SK-N-SH (cell line): ENCODE data around the gene SCYGR1. TPM values are rescaled to one million over a fixed set of nuclear protein-coding genes. Genes with fewer than 3 reads are reported as not detected.

Source experiments
- CTCF ChIA-PET: fragments of 300-600, 350-600 bp; formaldehyde crosslinking; extraction: SDS; loops from one replicate; lab custom pipeline; 2021; lab: Yijun Ruan, JAX
- POLR2A ChIA-PET: fragments of 350-600 bp; sonication (Branson Sonifier 250); formaldehyde crosslinking; extraction: SDS; loops from one replicate; lab custom pipeline; 2020; ENCODE audit warnings: antibody characterized with exemption, inconsistent platforms; lab: Yijun Ruan, JAX
- DNase-seq: peaks from one replicate; pipeline ENCODE4 v3.0.0; 2012
- H2AFZ ChIP-seq: fragments of 200-600 bp; sonication (generic); 2 replicates; pipeline ENCODE4 v1.8.1; 2016; ENCODE audit warnings: antibody characterized with exemption, mild to moderate bottlenecking, low read depth
- H3F3A ChIP-seq: fragments of 200-600 bp; sonication (generic); replicated peaks from 2 replicates; pipeline ENCODE3; 2016; ENCODE audit warnings: antibody characterized with exemption, mild to moderate bottlenecking; ENCODE audit not compliant: insufficient read depth
- H3K27ac ChIP-seq, 2 experiments: fragments of 200-500 bp in 1 of 2; fragments of 200-600 bp in 1 of 2; sonication (Bioruptor generic) in 1 of 2; sonication (generic), shearing (Covaris generic) in 1 of 2; 2 replicates each; pipeline versions ENCODE4 v1.5.1 to v1.6.1; 2014 to 2016; ENCODE audit warnings: low read depth in 2 of 2, inconsistent platforms in 1 of 2, low read length in 1 of 2, mild to moderate bottlenecking in 1 of 2, mixed read lengths in 1 of 2
- H3K27me3 ChIP-seq: fragments of 200-600 bp; sonication (generic), shearing (Covaris generic); 2 replicates; pipeline ENCODE4 v1.6.1; 2016; ENCODE audit warnings: mixed run types; ENCODE audit not compliant: insufficient read depth
- H3K36me3 ChIP-seq, 2 experiments: fragments of 200-500 bp in 1 of 2; fragments of 200-600 bp in 1 of 2; sonication (Bioruptor generic) in 1 of 2; sonication (generic) in 1 of 2; replicated peaks in 1 of 2; 2 replicates each; pipeline versions ENCODE3 to v1.5.1; 2014 to 2016; ENCODE audit warnings: low read length in 1 of 2, mild to moderate bottlenecking in 1 of 2; ENCODE audit not compliant: insufficient read depth in 2 of 2, control insufficient read depth in 1 of 2
- H3K4me1 ChIP-seq, 2 experiments: fragments of 200-500 bp in 1 of 2; fragments of 200-600 bp in 1 of 2; sonication (Bioruptor generic) in 1 of 2; sonication (generic), shearing (Covaris generic) in 1 of 2; 2 replicates each; pipeline versions ENCODE4 v1.5.1 to v1.6.1; 2014 to 2016; ENCODE audit warnings: low read depth in 1 of 2, low read length in 1 of 2, mixed run types in 1 of 2; ENCODE audit not compliant: insufficient read depth in 2 of 2, control insufficient read depth in 1 of 2
- H3K4me2 ChIP-seq: fragments of 200-600 bp; sonication (generic), shearing (Covaris generic); 2 replicates; pipeline ENCODE4 v1.6.1; 2017; ENCODE audit warnings: mixed run types
- H3K4me3 ChIP-seq, 2 experiments: fragments of 200-500 bp in 1 of 2; fragments of 200-600 bp in 1 of 2; sonication (Bioruptor generic) in 1 of 2; sonication (generic), shearing (Covaris generic) in 1 of 2; 2 replicates each; pipeline versions ENCODE4 v1.5.1 to v1.8.1; 2014 to 2016; ENCODE audit warnings: low read depth in 2 of 2, inconsistent platforms in 1 of 2, low read length in 1 of 2, mild to moderate bottlenecking in 1 of 2, mixed read lengths in 1 of 2, moderate library complexity in 1 of 2
- H3K79me2 ChIP-seq: fragments of 200-600 bp; sonication (generic); 2 replicates; pipeline ENCODE4 v1.8.1; 2017; ENCODE audit warnings: mild to moderate bottlenecking; ENCODE audit not compliant: insufficient read depth
- H3K9ac ChIP-seq: fragments of 200-600 bp; sonication (generic); 2 replicates; pipeline ENCODE4 v1.6.1; 2017; ENCODE audit warnings: mixed run types
- H3K9me2 ChIP-seq: fragments of 200-600 bp; sonication (generic); 2 replicates; pipeline ENCODE4 v1.6.1; 2017; ENCODE audit warnings: mixed run types
- H3K9me3 ChIP-seq: fragments of 200-600 bp; sonication (generic); 2 replicates; pipeline ENCODE4 v1.6.1; 2017; ENCODE audit warnings: mixed run types, mild to moderate bottlenecking, moderate library complexity
- H4K20me1 ChIP-seq: fragments of 200-600 bp; sonication (generic); 2 replicates; pipeline ENCODE4 v1.6.1; 2017; ENCODE audit warnings: mild to moderate bottlenecking, mixed run types; ENCODE audit not compliant: insufficient read depth
- CHD2 ChIP-seq: fragments of 150-350 bp; IDR thresholded peaks from 2 replicates; pipeline ENCODE4 v1.6.1; 2018; ENCODE audit warnings: low read length; ENCODE audit not compliant: partially characterized antibody
- ELF1 ChIP-seq: IDR thresholded peaks from 2 replicates; pipeline ENCODE4 v1.4.0; 2012
- EP300 ChIP-seq, 2 experiments: IDR thresholded peaks; 2 replicates each; pipeline versions ENCODE4 v1.4.0 to v1.6.1; 2012; ENCODE audit warnings: borderline replicate concordance in 1 of 2, low read depth in 1 of 2, low read length in 1 of 2
- EZH2phosphoT487 ChIP-seq: fragments of 200-600 bp; sonication (generic); IDR thresholded peaks from 2 replicates; pipeline ENCODE4 v1.6.1; 2017; ENCODE audit warnings: low read depth, mixed run types, mild to moderate bottlenecking, antibody characterized with exemption, moderate library complexity, borderline replicate concordance
- FOSL2 ChIP-seq: IDR thresholded peaks from 2 replicates; pipeline ENCODE4 v1.4.0; 2012; ENCODE audit warnings: low read depth, mild to moderate bottlenecking, moderate library complexity, borderline replicate concordance
- FOXJ3 ChIP-seq: sonication (generic); formaldehyde crosslinking; IDR thresholded peaks from 2 replicates; pipeline ENCODE4 v1.5.1; 2020; ENCODE audit warnings: mild to moderate bottlenecking, missing genetic modification reagents
- FOXM1 ChIP-seq: IDR thresholded peaks from 2 replicates; pipeline ENCODE4 v1.4.0; 2012; ENCODE audit warnings: low read depth, mild to moderate bottlenecking
- GABPA ChIP-seq: IDR thresholded peaks from 2 replicates; pipeline ENCODE4 v1.4.0; 2012; ENCODE audit warnings: low read depth, mild to moderate bottlenecking
- GATA2 ChIP-seq: sonication (generic); formaldehyde crosslinking; IDR thresholded peaks from 2 replicates; pipeline ENCODE4 v1.5.0; 2020; ENCODE audit warnings: mild to moderate bottlenecking, missing genetic modification reagents
- IRF3 ChIP-seq: fragments of 150-350 bp; IDR thresholded peaks from 2 replicates; pipeline ENCODE4 v1.6.1; 2016; ENCODE audit warnings: mild to moderate bottlenecking, low read depth, low read length
- MAX ChIP-seq: IDR thresholded peaks from 2 replicates; pipeline ENCODE4 v1.4.0; 2012; ENCODE audit warnings: low read depth
- NRF1 ChIP-seq: IDR thresholded peaks from 2 replicates; pipeline ENCODE4 v1.6.1; 2012; ENCODE audit warnings: low read depth, mild to moderate bottlenecking, low read length
- RCOR1 ChIP-seq: fragments of 150-350 bp; IDR thresholded peaks from 2 replicates; pipeline ENCODE4 v1.6.1; 2017; ENCODE audit warnings: antibody characterized with exemption, low read length
- RFX5 ChIP-seq: IDR thresholded peaks from 2 replicates; pipeline ENCODE4 v1.6.1; 2012; ENCODE audit warnings: mild to moderate bottlenecking, improper control_type of control experiment, low read length
- TAF1 ChIP-seq: IDR thresholded peaks from 2 replicates; pipeline ENCODE4 v1.6.1; 2012; ENCODE audit warnings: low read depth, mild to moderate bottlenecking, low read length, moderate library complexity, borderline replicate concordance
- TEAD4 ChIP-seq: IDR thresholded peaks from 2 replicates; pipeline ENCODE4 v1.4.0; 2012; ENCODE audit warnings: mild to moderate bottlenecking, borderline replicate concordance; ENCODE audit not compliant: insufficient read depth
- USF1 ChIP-seq: IDR thresholded peaks from 2 replicates; pipeline ENCODE4 v1.4.0; 2012; ENCODE audit warnings: low read depth, borderline replicate concordance
- USF2 ChIP-seq: fragments of 150-350 bp; IDR thresholded peaks from 2 replicates; pipeline ENCODE4 v1.6.1; 2017; ENCODE audit warnings: antibody characterized with exemption, low read length, low read depth, borderline replicate concordance
- YY1 ChIP-seq: IDR thresholded peaks from 2 replicates; pipeline ENCODE4 v1.4.0; 2012; ENCODE audit warnings: low read depth, mild to moderate bottlenecking
- ZBTB33 ChIP-seq: IDR thresholded peaks from 2 replicates; pipeline ENCODE4 v1.4.0; 2012; ENCODE audit warnings: low read depth, borderline replicate concordance
- WGBS: methylation state at CpG from one replicate; pipeline ENCODE4 v1.1.6; 2017; ENCODE audit warnings: low lambda C conversion rate; 5-methylcytosine and 5-hydroxymethylcytosine counted together
- polyA plus RNA-seq, 3 experiments: library from polyadenylated mRNA; depleted of rRNA; stranded (reverse); fragments of >200 nt; gene quantifications; 2 replicates each; pipeline ENCODE4 v1.2.3, GENCODE V29; 2012

The SCYGR1 gene
- polyA plus RNA-seq, 1 of the 3 experiments (the other 2 are of a cell fraction), result not detected

- Histone ChIP-seq H4K20me1 (no peaks in the 10 kb centered on the region), H3K4me1 (no peaks in the 10 kb centered on the region), H3K4me3 (no peak overlapping the region), H3K9me3 (peaks cover 8% of the 10 kb centered on the region; the same call in 1 of the 2 replicates), H3K27ac (no peak overlapping the region), H3K27me3 (no peaks in the 10 kb centered on the region), H3K4me2 (no peak overlapping the region), H3K9me2 (no peaks in the 10 kb centered on the region), H2AFZ (no peak overlapping the region), H3K79me2 (no peaks in the 10 kb centered on the region), H3K36me3 (no peaks in the 10 kb centered on the region), H3K9ac (no peak overlapping the region), H3F3A (no peaks in the 10 kb centered on the region)
- no peak for DNase-seq
- 87% methylated on average over 8 of the region's 8 CpGs for WGBS
- ChIA-PET CTCF (interaction anchor here (1.1 to 1.3 kb wide), 2 partner anchors 10 to 42 kb away, joined by 3 to 4 read pairs; no protein-coding TSS in a partner anchor), POLR2A (no interaction called here)
- no peak for TF ChIP-seq USF1
- TF ChIP-seq ELF1, result no peak
- TF ChIP-seq FOXM1, result no peak
- TF ChIP-seq YY1, result no peak
- no peak for TF ChIP-seq EZH2phosphoT487
- TF ChIP-seq TAF1, result no peak
- TF ChIP-seq IRF3, result no peak
- TF ChIP-seq RFX5, result no peak
- no peak for TF ChIP-seq EP300 (IDR thresholded peaks at IDR 0.05; ENCODE audit: borderline replicate concordance in 1 of 2, low read depth in 1 of 2, low read length in 1 of 2)
- TF ChIP-seq GATA2 (CRISPR knock-in tag), result no peak
- TF ChIP-seq GABPA, result no peak
- no peak for TF ChIP-seq USF2
These were observed 41.1 kb upstream of the SCYGR1 start for GRCh38 chr2:227428731-227429285.

GRCh38 chr2:227423656-227424499, 36.1 kb upstream of the SCYGR1 start:
- Histone ChIP-seq H3K36me3 (no peaks in the 10 kb centered on the region), H3K4me3 (no peak overlapping the region), H3K4me2 (no peak overlapping the region), H3K79me2 (no peaks in the 10 kb centered on the region), H3K9ac (no peak overlapping the region), H2AFZ (no peak overlapping the region), H3K27me3 (no peaks in the 10 kb centered on the region), H3K9me3 (no peaks in the 10 kb centered on the region), H3K27ac (no peak overlapping the region), H3F3A (no peaks in the 10 kb centered on the region), H3K9me2 (no peaks in the 10 kb centered on the region), H4K20me1 (no peaks in the 10 kb centered on the region), H3K4me1 (no peaks in the 10 kb centered on the region)
- DNase-seq, result no peak
- ChIA-PET POLR2A (no interaction called here), CTCF (no interaction called here)
- 86% methylated on average over 10 of the region's 10 CpGs for WGBS
- TF ChIP-seq NRF1 (no peak), USF2 (no peak), ELF1 (no peak), TEAD4 (no peak), FOSL2 (no peak), ZBTB33 (no peak), CHD2 (no peak), EZH2phosphoT487 (no peak), GATA2 (CRISPR knock-in tag) (no peak), RCOR1 (no peak), FOXJ3 (CRISPR knock-in tag) (no peak), MAX (no peak)
